ENCODE measurements around the gene IZUMO1. TPM values are rescaled to one million over a fixed set of nuclear protein-coding genes. Genes with fewer than 3 reads are reported as not detected.

IZUMO1 gene
- total RNA-seq, 4 donors from 2014 or later = not detected

GRCh38 chr19:48711106-48711662 lies 35.5 kb downstream of the IZUMO1 start:
- Histone ChIP-seq H3K36me3 (no peaks in the 10 kb centered on the region), H3K27ac (no peak overlapping the region), H3K27me3 (no peaks in the 10 kb centered on the region), H3K4me1 (peaks cover 16 to 28% (median 25%) of the 10 kb centered on the region in 4 donors), H3K9me3 (no peaks in the 10 kb centered on the region), H3K4me3 (no peak overlapping the region)
- in situ Hi-C loops (cut with MboI; ENCODE audit: low pct_ligation_motif_present in 1 of 4, low pct_unique_long_range_greater_than_20kb in 1 of 4, low sequenced_read_pairs in 3 of 4) (no loop called here), intact Hi-C loops (cut with DNase I; ENCODE audit: low total_unique reads) (no loop called here)
- TF ChIP-seq POLR2A (IDR thresholded peaks at IDR 0.05) = no peak
- no peak for TF ChIP-seq CTCF (IDR thresholded peaks at IDR 0.05)
- no peak for TF ChIP-seq POLR2AphosphoS5 (IDR thresholded peaks at IDR 0.05)
- TF ChIP-seq EP300 (IDR thresholded peaks at IDR 0.05; ENCODE audit: low read depth) = no peak
- no peak for DNase-seq
- 60 to 89% methylated on average over 1 to 4 of the region's 4 CpGs for WGBS, 2 donors (ENCODE audit: low coverage in 1 of 2)

DNA sequence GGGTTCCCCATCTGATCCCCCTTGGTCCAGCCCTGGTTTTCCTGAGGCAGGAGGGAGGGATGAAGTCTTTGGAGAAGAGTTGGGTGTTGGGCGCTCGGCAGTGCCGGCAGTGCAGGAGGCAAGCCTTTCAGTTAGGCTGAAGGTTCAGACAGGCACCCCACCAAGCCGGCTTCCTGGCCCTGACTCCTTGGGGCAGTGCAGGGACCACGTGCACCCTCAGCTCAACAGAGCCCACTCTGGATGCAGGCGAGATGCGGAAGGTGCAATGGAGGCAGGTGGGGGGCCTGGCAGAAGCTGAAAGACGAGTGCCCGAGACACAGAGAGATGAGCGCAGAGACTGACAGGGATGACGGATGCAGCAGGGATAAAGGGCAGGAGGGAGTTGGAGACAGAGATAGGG lies 38.2 kb downstream of the IZUMO1 start:
- TF ChIP-seq EP300 (IDR thresholded peaks at IDR 0.05; ENCODE audit: low read depth) = no peak
- TF ChIP-seq CTCF (IDR thresholded peaks at IDR 0.05) = no peak
- no peak for TF ChIP-seq POLR2A (IDR thresholded peaks at IDR 0.05)
- no peak for TF ChIP-seq POLR2AphosphoS5 (IDR thresholded peaks at IDR 0.05)
- WGBS, 2 donors (ENCODE audit: low coverage in 1 of 2) = 61 to 66% methylated on average over 3 to 10 of the region's 11 CpGs
- Histone ChIP-seq H3K27ac (no peak overlapping the region), H3K9me3 (no peaks in the 10 kb centered on the region), H3K4me3 (no peak overlapping the region), H3K27me3 (no peaks in the 10 kb centered on the region), H3K4me1 (peaks cover 4 to 8% (median 7%) of the 10 kb centered on the region in 4 donors), H3K36me3 (no peaks in the 10 kb centered on the region)
- in situ Hi-C loops (cut with MboI; ENCODE audit: low pct_ligation_motif_present in 1 of 4, low pct_unique_long_range_greater_than_20kb in 1 of 4, low sequenced_read_pairs in 3 of 4) = no loop called here
- intact Hi-C loops (cut with DNase I; ENCODE audit: low total_unique reads) = no loop called here
- no peak for DNase-seq

- Histone ChIP-seq H3K36me3 (no peaks in the 10 kb centered on the region), H3K4me3 (no peak overlapping the region), H3K9me3 (no peaks in the 10 kb centered on the region), H3K27me3 (no peaks in the 10 kb centered on the region), H3K27ac (no peak overlapping the region), H3K4me1 (no peaks in the 10 kb centered on the region)
- no peak for TF ChIP-seq EP300 (IDR thresholded peaks at IDR 0.05; ENCODE audit: low read depth)
- TF ChIP-seq POLR2AphosphoS5 (IDR thresholded peaks at IDR 0.05) = no peak
- no peak for TF ChIP-seq CTCF (IDR thresholded peaks at IDR 0.05)
- TF ChIP-seq POLR2A (IDR thresholded peaks at IDR 0.05) = no peak
- no peak for DNase-seq
- 76% methylated on average over 2 of the region's 2 CpGs; no CpG with 5 or more reads in 1 of the 2 donors for WGBS, 2 donors (ENCODE audit: low coverage in 1 of 2)
- in situ Hi-C loops (cut with MboI; ENCODE audit: low pct_ligation_motif_present in 1 of 4, low pct_unique_long_range_greater_than_20kb in 1 of 4, low sequenced_read_pairs in 3 of 4) (no loop called here), intact Hi-C loops (cut with DNase I; ENCODE audit: low total_unique reads) (no loop called here)
These were observed 41.3 kb downstream of the IZUMO1 start for GRCh38 chr19:48705431-48705830.

- Histone ChIP-seq H3K4me1 (peaks cover 0 to 3% (median 1%) of the 10 kb centered on the region in 4 donors), H3K36me3 (no peaks in the 10 kb centered on the region), H3K27me3 (no peaks in the 10 kb centered on the region), H3K4me3 (no peak overlapping the region), H3K27ac (no peak overlapping the region), H3K9me3 (no peaks in the 10 kb centered on the region)
- intact Hi-C loops (cut with DNase I; ENCODE audit: low total_unique reads) = no loop called here
- TF ChIP-seq EP300 (IDR thresholded peaks at IDR 0.05; ENCODE audit: low read depth) = no peak
- TF ChIP-seq POLR2A (IDR thresholded peaks at IDR 0.05) = no peak
- TF ChIP-seq CTCF (IDR thresholded peaks at IDR 0.05) = no peak
- no peak for TF ChIP-seq POLR2AphosphoS5 (IDR thresholded peaks at IDR 0.05)
- 97% methylated on average over 23 of the region's 23 CpGs; no CpG with 5 or more reads in 1 of the 2 donors for WGBS, 2 donors (ENCODE audit: low coverage in 1 of 2)
- in situ Hi-C loops (cut with MboI; ENCODE audit: low pct_ligation_motif_present in 1 of 4, low pct_unique_long_range_greater_than_20kb in 1 of 4, low sequenced_read_pairs in 3 of 4) = no loop called here
- no peak for DNase-seq
These were observed 43.4 kb downstream of the IZUMO1 start for GRCh38 chr19:48703316-48703715.
